Activated B cell treated with CpG ODN at 0.5 μM for 24 hours (primary cell): ENCODE results near the gene DNAJC15. TPM values are rescaled to one million over a fixed set of nuclear protein-coding genes. Genes with fewer than 3 reads are reported as not detected.

Source experiments
- ATAC-seq: fragments of 200-7000 bp; cut with Tn5 transposase; one replicate; pipeline ENCODE4 v1.10.0; 2021; ENCODE audit warnings: low read depth, mild to moderate bottlenecking, moderate library complexity
- CTCF ChIA-PET: fragments of 350-600 bp; sonication (Branson Sonifier 250); formaldehyde crosslinking; loops from one replicate; lab custom pipeline; 2021; ENCODE audit warnings: antibody characterized with exemption; lab: Charles Lee
- POLR2A ChIA-PET: fragments of 350-600 bp; sonication (Branson Sonifier 250); formaldehyde crosslinking; loops from one replicate; lab custom pipeline; 2021; ENCODE audit warnings: antibody characterized with exemption; lab: Charles Lee
- DNase-seq: peaks from one replicate; pipeline ENCODE4 v3.0.0; 2022
- H3K27ac Mint-ChIP-seq: one replicate; pipeline ENCODE4 v1.8.0; 2020; ENCODE audit warnings: mixed read lengths
- H3K27me3 Mint-ChIP-seq: one replicate; pipeline ENCODE4 v1.8.0; 2021; ENCODE audit warnings: mixed read lengths
- H3K36me3 Mint-ChIP-seq: one replicate; pipeline ENCODE4 v1.8.0; 2021; ENCODE audit warnings: low read depth, mixed read lengths
- H3K4me1 Mint-ChIP-seq: one replicate; pipeline ENCODE4 v1.8.0; 2021; ENCODE audit warnings: mixed read lengths
- H3K4me3 Mint-ChIP-seq: one replicate; pipeline ENCODE4 v1.8.0; 2020; ENCODE audit warnings: mild to moderate bottlenecking, mixed read lengths
- H3K9me3 Mint-ChIP-seq: one replicate; pipeline ENCODE4 v1.8.0; 2020; ENCODE audit warnings: mixed read lengths
- CTCF ChIP-seq: fragments of 200-600 bp; IDR thresholded peaks from one replicate; pipeline ENCODE4 v1.8.0; 2022; ENCODE audit warnings: antibody characterized with exemption, mild to moderate bottlenecking
- intact Hi-C: fragments of 100-400 bp; cut with micrococcal nuclease; formaldehyde crosslinking; loops from one replicate; pipeline ENCODE4 v1.15.1; 2024
- total RNA-seq: library from RNA; stranded (reverse); gene quantifications from 2 replicates; pipeline ENCODE4 v1.2.3, GENCODE V29; 2022

The DNAJC15 gene
- total RNA-seq, 1 donor from 2014 or later = 19.1 TPM

GRCh38 chr13:42981853-42982252 lies 41.5 kb upstream of the DNAJC15 start:
- H3K27me3 Mint-ChIP-seq = no peaks in the 10 kb centered on the region
- intact Hi-C loops = no loop called here
- peak overlapping the region; percentile 38 for H3K27ac Mint-ChIP-seq
- peaks cover 4% of the 10 kb centered on the region for H3K9me3 Mint-ChIP-seq
- POLR2A ChIA-PET = interaction anchor here (0.6 to 2.5 kb wide), 3 partner anchors 10 to 15 kb away, joined by 3 to 14 read pairs (median 5); partner anchors contain the start of gene EPSTI1
- H3K4me3 Mint-ChIP-seq = no peak overlapping the region
- no peak for DNase-seq
- ATAC-seq = no peak
- CTCF ChIA-PET = interaction anchor here (1.1 kb wide), 1 partner anchor 12 kb away, joined by 3 read pairs; no protein-coding TSS in a partner anchor
- H3K36me3 Mint-ChIP-seq = peaks cover 29% of the 10 kb centered on the region
- no peak for TF ChIP-seq CTCF
- peaks cover 48% of the 10 kb centered on the region for H3K4me1 Mint-ChIP-seq

- DNase-seq (no peak), ATAC-seq (no peak)
- CTCF ChIA-PET = interaction anchor here (0.7 to 1.1 kb wide), 2 partner anchors 13 to 14 kb away, joined by 3 read pairs; no protein-coding TSS in a partner anchor
- Mint-ChIP-seq H3K27me3 (no peaks in the 10 kb centered on the region), H3K27ac (peak overlapping the region; percentile 71), H3K9me3 (peaks cover 4% of the 10 kb centered on the region), H3K4me3 (no peak overlapping the region), H3K4me1 (peaks cover 55% of the 10 kb centered on the region), H3K36me3 (peaks cover 26% of the 10 kb centered on the region)
- intact Hi-C loops = loop anchor here (1.0 kb wide), 1 partner anchor 8 kb away; the partner anchor contains the start of gene EPSTI1
- TF ChIP-seq CTCF = no peak
- POLR2A ChIA-PET = interaction anchor here (2.5 kb wide), 1 partner anchor 8 kb away, joined by 14 read pairs; the partner anchor contains the start of gene EPSTI1
These were observed 39.4 kb upstream of the DNAJC15 start for GRCh38 chr13:42984026-42984425.

GRCh38 chr13:42984691-42985090 lies 38.7 kb upstream of the DNAJC15 start:
- H3K27me3 Mint-ChIP-seq = no peaks in the 10 kb centered on the region
- ChIA-PET POLR2A (interaction anchor here (1.2 to 1.8 kb wide), 3 partner anchors 38 to 58 kb away, joined by 4 to 6 read pairs (median 4); partner anchors contain the start of gene DNAJC15), CTCF (interaction anchor here (0.6 to 1.8 kb wide), 2 partner anchors 13 to 15 kb away, joined by 3 to 5 read pairs; no protein-coding TSS in a partner anchor)
- peaks cover 25% of the 10 kb centered on the region for H3K36me3 Mint-ChIP-seq
- peaks cover 4% of the 10 kb centered on the region for H3K9me3 Mint-ChIP-seq
- peaks cover 59% of the 10 kb centered on the region for H3K4me1 Mint-ChIP-seq
- ATAC-seq (peak; percentile 49), DNase-seq (no peak)
- peak overlapping the region; percentile 71 for H3K27ac Mint-ChIP-seq
- intact Hi-C loops = loop anchor here (1.0 kb wide), 1 partner anchor 8 kb away; the partner anchor contains the start of gene EPSTI1
- H3K4me3 Mint-ChIP-seq = peak overlapping the region; percentile 44
- no peak for TF ChIP-seq CTCF

- H3K4me3 Mint-ChIP-seq = peak overlapping the region; percentile 4
- peaks cover 68% of the 10 kb centered on the region for H3K4me1 Mint-ChIP-seq
- H3K27ac Mint-ChIP-seq = peak overlapping the region; percentile 62
These were observed 37.8 kb upstream of the DNAJC15 start for GRCh38 chr13:42985312-42986175.

More at GRCh38 chr13:42985312-42986175, 37.8 kb upstream of the DNAJC15 start:
- Mint-ChIP-seq H3K9me3 (no peaks in the 10 kb centered on the region), H3K27me3 (no peaks in the 10 kb centered on the region), H3K36me3 (peaks cover 18% of the 10 kb centered on the region)
- POLR2A ChIA-PET = interaction anchor here (1.2 to 1.8 kb wide), 3 partner anchors 38 to 57 kb away, joined by 4 to 6 read pairs (median 4); partner anchors contain the start of gene DNAJC15
- CTCF ChIA-PET = interaction anchor here (0.6 to 1.8 kb wide), 4 partner anchors 14 to 59 kb away, joined by 3 to 5 read pairs (median 4); no protein-coding TSS in a partner anchor
- DNase-seq (no peak), ATAC-seq (no peak)
- TF ChIP-seq CTCF = no peak
- intact Hi-C loops = no loop called here
